HG03103 (cell line): ENCODE measurements around the gene PHKG1.
"Not testable (repeated sequence)": the region's sequence is repeated elsewhere in the genome, so short reads cannot be mapped to it uniquely, and the experiment has no call there.

Experiments
- ATAC-seq: cut with Tn5 transposase; IDR thresholded peaks from one replicate; pipeline ENCODE4 v1.9.1; 2021; ENCODE audit warnings: low read depth; ENCODE audit not compliant: unreplicated experiment

Gene PHKG1

GRCh38 chr7:56046721-56047445, 45.9 kb downstream of the PHKG1 start:
- ATAC-seq: no peak

GRCh38 chr7:56045758-56046157, 47.0 kb downstream of the PHKG1 start:
- not testable (repeated sequence) for ATAC-seq

- ATAC-seq: no peak
Observed at GRCh38 chr7:56040730-56041129, 52.0 kb downstream of the PHKG1 start.

GRCh38 chr7:56033671-56034432, 58.9 kb downstream of the PHKG1 start:
- peak; percentile 95 for ATAC-seq

- not testable (repeated sequence) for ATAC-seq
Observed at GRCh38 chr7:56032578-56032977, 60.2 kb downstream of the PHKG1 start.

GRCh38 chr7:56031556-56031955, 61.2 kb downstream of the PHKG1 start:
- ATAC-seq: not testable (repeated sequence)

- ATAC-seq: no peak
Observed at GRCh38 chr7:56030340-56030739, 62.4 kb downstream of the PHKG1 start.
